Measurements from ENCODE around the gene SLC44A1.

- TF ChIP-seq ELF4 (CRISPR knock-in tag; IDR thresholded peaks at IDR 0.05; ENCODE audit: borderline replicate concordance) = no peak
- no peak for TF ChIP-seq NR2C2 (CRISPR knock-in tag; IDR thresholded peaks at IDR 0.05; ENCODE audit: borderline replicate concordance)
Observed at GRCh38 chr9:105204416-105204815, 40.0 kb upstream of the SLC44A1 start.
